Myocyte (in vitro differentiated cells): ENCODE results near the gene UMOD. TPM values are rescaled to one million over a fixed set of nuclear protein-coding genes. Genes with fewer than 3 reads are reported as not detected.

Source experiments
- DNase-seq: peaks from one replicate; pipeline ENCODE4 v3.0.0-alpha.2; 2012; ENCODE audit warnings: low read depth
- polyA plus RNA-seq: library from polyadenylated mRNA; unstranded; fragments of >200 nt; gene quantifications from one replicate; pipeline ENCODE4 v1.2.1, GENCODE V29; 2012; ENCODE audit warnings: missing spikeins
- total RNA-seq: library from RNA; depleted of rRNA; stranded (reverse); fragments of >200 nt; gene quantifications from 2 replicates; pipeline ENCODE4 v1.2.3, GENCODE V29; 2014

UMOD gene
- total RNA-seq = not detected in 2 replicates
- not detected for polyA plus RNA-seq

GRCh38 chr16:20352615-20353014 lies at the start of gene UMOD:
Gene UMOD, minus strand, starts transcription at chr16:20352715. Its CDS starts 1,978 bp downstream, at chr16:20350737.
- no peak for DNase-seq

- DNase-seq = no peak
Measured at GRCh38 chr16:20401475-20402016, 49.0 kb upstream of the UMOD start.

- no peak for DNase-seq
Measured at GRCh38 chr16:20401066-20401465, 48.6 kb upstream of the UMOD start.

GRCh38 chr16:20399185-20399584 lies 46.7 kb upstream of the UMOD start:
- DNase-seq = no peak

GRCh38 chr16:20398603-20399002 lies 46.1 kb upstream of the UMOD start:
- DNase-seq = no peak

GRCh38 chr16:20397468-20398074 lies 45.1 kb upstream of the UMOD start:
- DNase-seq = no peak

GRCh38 chr16:20396846-20397467 lies 44.4 kb upstream of the UMOD start:
- DNase-seq = no peak

- no peak for DNase-seq
Measured at GRCh38 chr16:20395946-20396345, 43.4 kb upstream of the UMOD start.

GRCh38 chr16:20393801-20394577 lies 41.5 kb upstream of the UMOD start:
- no peak for DNase-seq

- DNase-seq = no peak
Measured at GRCh38 chr16:20391045-20391444, 38.5 kb upstream of the UMOD start.

GRCh38 chr16:20388854-20389253 lies 36.3 kb upstream of the UMOD start:
- no peak for DNase-seq

- DNase-seq = no peak
Measured at GRCh38 chr16:20387978-20388377, 35.5 kb upstream of the UMOD start.

GRCh38 chr16:20385844-20386832 lies 33.6 kb upstream of the UMOD start:
- DNase-seq = peak; percentile 50

- peak; percentile 70 for DNase-seq
Measured at GRCh38 chr16:20383106-20384029, 30.9 kb upstream of the UMOD start.

- no peak for DNase-seq
Measured at GRCh38 chr16:20382202-20382948, 29.9 kb upstream of the UMOD start.

- DNase-seq = no peak
Measured at GRCh38 chr16:20380782-20381181, 28.3 kb upstream of the UMOD start.

GRCh38 chr16:20377181-20377580 lies 24.7 kb upstream of the UMOD start:
- no peak for DNase-seq

- no peak for DNase-seq
Measured at GRCh38 chr16:20372701-20373100, 20.2 kb upstream of the UMOD start.

GRCh38 chr16:20369452-20370054 lies 17.0 kb upstream of the UMOD start:
- DNase-seq = no peak
